Measurements from ENCODE around the gene CECR2. TPM values are rescaled to one million over a fixed set of nuclear protein-coding genes. Genes with fewer than 3 reads are reported as not detected.

Gene CECR2
- total RNA-seq, 2 experiments from 2014 or later = not detected

- no peaks in the 10 kb centered on the region for H3K27me3 Mint-ChIP-seq
- Histone ChIP-seq H3K4me1 (ENCODE audit: insufficient read depth, low read length) (no peaks in the 10 kb centered on the region), H3K4me3 (ENCODE audit: low read length) (no peak overlapping the region), H3K27me3 (ENCODE audit: control insufficient read depth in 1 of 2, insufficient read depth in 2 of 2, low read length in 2 of 2) (no peaks in the 10 kb centered on the region), H3K27ac (ENCODE audit: low read depth in 1 of 2, low read length in 2 of 2) (no peak overlapping the region), H3K36me3 (ENCODE audit: insufficient read depth, low read length) (no peaks in the 10 kb centered on the region), H3K9me3 (ENCODE audit: control insufficient read depth in 1 of 2, insufficient read depth in 1 of 2, low read length in 2 of 2) (no peaks in the 10 kb centered on the region)
- no peaks in the 10 kb centered on the region for H3K4me1 Mint-ChIP-seq (ENCODE audit: low read depth)
- no peak for TF ChIP-seq CTCF (IDR thresholded peaks at IDR 0.05)
- no peak overlapping the region for H3K4me3 Mint-ChIP-seq
- ChIA-PET POLR2A (no interaction called here), CTCF (no interaction called here)
- ATAC-seq (ENCODE audit: poor library complexity) = no peak
- no peaks in the 10 kb centered on the region for H3K9me3 Mint-ChIP-seq
- H3K27ac Mint-ChIP-seq = no peak overlapping the region
- H3K36me3 Mint-ChIP-seq (ENCODE audit: low read depth) = no peaks in the 10 kb centered on the region
- DNase-seq = no peak
- intact Hi-C loops (cut with DNase I, micrococcal nuclease) = no loop called here
Observed at GRCh38 chr22:17331690-17332089, 37.6 kb upstream of the CECR2 start.

- Mint-ChIP-seq H3K4me1 (ENCODE audit: low read depth) (no peaks in the 10 kb centered on the region), H3K4me3 (no peak overlapping the region), H3K27ac (no peak overlapping the region), H3K9me3 (no peaks in the 10 kb centered on the region), H3K27me3 (no peaks in the 10 kb centered on the region), H3K36me3 (ENCODE audit: low read depth) (no peaks in the 10 kb centered on the region)
- H3K9me3 ChIP-seq (ENCODE audit: control insufficient read depth in 1 of 2, insufficient read depth in 1 of 2, low read length in 2 of 2) = no peaks in the 10 kb centered on the region
- ChIA-PET POLR2A (no interaction called here), CTCF (no interaction called here)
- H3K4me3 ChIP-seq (ENCODE audit: low read length) = no peak overlapping the region
- no peaks in the 10 kb centered on the region for H3K27me3 ChIP-seq (ENCODE audit: control insufficient read depth in 1 of 2, insufficient read depth in 2 of 2, low read length in 2 of 2)
- no peak for DNase-seq
- no peak for ATAC-seq (ENCODE audit: poor library complexity)
- no peak overlapping the region for H3K27ac ChIP-seq (ENCODE audit: low read depth in 1 of 2, low read length in 2 of 2)
- no peaks in the 10 kb centered on the region for H3K36me3 ChIP-seq (ENCODE audit: insufficient read depth, low read length)
- intact Hi-C loops (cut with DNase I, micrococcal nuclease) = no loop called here
- no peak for TF ChIP-seq CTCF (IDR thresholded peaks at IDR 0.05)
- no peaks in the 10 kb centered on the region for H3K4me1 ChIP-seq (ENCODE audit: insufficient read depth, low read length)
Observed at GRCh38 chr22:17332109-17332800, 37.0 kb upstream of the CECR2 start.

GRCh38 chr22:17334059-17334458 is 35.2 kb upstream of the CECR2 start:
- ATAC-seq (ENCODE audit: poor library complexity) (no peak), DNase-seq (no peak)
- Histone ChIP-seq H3K27me3 (ENCODE audit: control insufficient read depth in 1 of 2, insufficient read depth in 2 of 2, low read length in 2 of 2) (no peaks in the 10 kb centered on the region), H3K4me1 (ENCODE audit: insufficient read depth, low read length) (no peaks in the 10 kb centered on the region), H3K4me3 (ENCODE audit: low read length) (no peak overlapping the region), H3K27ac (ENCODE audit: low read depth in 1 of 2, low read length in 2 of 2) (no peak overlapping the region), H3K9me3 (ENCODE audit: control insufficient read depth in 1 of 2, insufficient read depth in 1 of 2, low read length in 2 of 2) (no peaks in the 10 kb centered on the region), H3K36me3 (ENCODE audit: insufficient read depth, low read length) (no peaks in the 10 kb centered on the region)
- Mint-ChIP-seq H3K9me3 (no peaks in the 10 kb centered on the region), H3K27me3 (no peaks in the 10 kb centered on the region), H3K4me1 (ENCODE audit: low read depth) (no peaks in the 10 kb centered on the region), H3K4me3 (no peak overlapping the region), H3K36me3 (ENCODE audit: low read depth) (no peaks in the 10 kb centered on the region), H3K27ac (no peak overlapping the region)
- CTCF ChIA-PET = no interaction called here
- TF ChIP-seq CTCF (IDR thresholded peaks at IDR 0.05) = no peak
- intact Hi-C loops (cut with DNase I, micrococcal nuclease) = no loop called here
- POLR2A ChIA-PET = no interaction called here

Data from CD4-positive, alpha-beta T cell (primary cell).